BLaER1 (cell line): Measurements from ENCODE around the gene AUTS2.
A peak's percentile ranks its signal among the peaks of the same experiment; 100 is the strongest.

Experiments
- H3K27ac ChIP-seq: shearing (Covaris generic); formaldehyde crosslinking; 2 replicates; pipeline ENCODE4 v1.8.1; 2022
- H3K27me3 ChIP-seq: shearing (Covaris generic); formaldehyde crosslinking; 2 replicates; pipeline ENCODE4 v1.8.1; 2022
- H3K36me3 ChIP-seq: shearing (Covaris generic); formaldehyde crosslinking; 2 replicates; pipeline ENCODE4 v1.8.1; 2022
- H3K4me1 ChIP-seq: shearing (Covaris generic); formaldehyde crosslinking; 2 replicates; pipeline ENCODE4 v1.8.1; 2022
- H3K4me2 ChIP-seq: shearing (Covaris generic); formaldehyde crosslinking; 2 replicates; pipeline ENCODE4 v1.8.1; 2022
- H3K4me3 ChIP-seq: shearing (Covaris generic); formaldehyde crosslinking; 2 replicates; pipeline ENCODE4 v1.8.1; 2022
- H3K9ac ChIP-seq: shearing (Covaris generic); formaldehyde crosslinking; 2 replicates; pipeline ENCODE4 v1.8.1; 2022
- H3K9me3 ChIP-seq: shearing (Covaris generic); formaldehyde crosslinking; 2 replicates; pipeline ENCODE4 v1.8.1; 2022
- H4K20me1 ChIP-seq: shearing (Covaris generic); formaldehyde crosslinking; 2 replicates; pipeline ENCODE4 v1.8.1; 2022
- Cebpa-rat ChIP-seq: shearing (Covaris generic); IDR thresholded peaks from 2 replicates; pipeline ENCODE4 v1.8.1; 2022

AUTS2 gene

DNA sequence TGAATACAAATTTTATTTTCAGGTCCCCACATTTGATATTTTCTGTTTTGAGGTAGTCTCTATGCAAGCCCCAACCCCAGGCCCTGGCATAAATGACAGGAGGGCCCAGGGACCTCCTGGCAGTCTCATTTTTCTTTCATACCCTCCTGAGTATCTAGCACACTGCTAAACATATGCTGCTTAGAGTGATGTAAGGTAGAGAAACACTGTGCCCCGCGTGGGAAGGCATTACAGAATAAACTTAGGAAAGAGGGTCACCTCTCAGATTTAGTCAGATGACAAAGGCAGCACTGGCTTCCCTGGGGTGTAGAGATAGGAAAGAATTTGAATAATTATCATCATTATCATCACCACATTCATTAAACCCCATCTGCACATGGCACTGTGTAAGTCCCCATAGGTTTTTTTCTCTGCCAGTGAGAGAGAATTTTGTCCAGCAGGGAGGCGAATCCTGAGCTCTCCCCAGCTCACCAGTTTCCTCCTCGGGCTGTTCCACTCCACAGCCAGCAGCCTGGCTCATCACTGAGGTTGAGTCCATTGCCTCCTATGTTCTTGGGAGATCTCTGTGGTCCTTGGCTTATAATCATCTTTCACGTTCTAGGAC lies 1026.3 kb downstream of the AUTS2 start:
- Histone ChIP-seq H3K4me3 (no peak overlapping the region), H3K36me3 (peaks cover 17% of the 10 kb centered on the region), H4K20me1 (no peaks in the 10 kb centered on the region), H3K4me2 (no peak overlapping the region), H3K9me3 (0 out of 2 replicates have a peak, but pooled peaks cover 5% of the 10 kb centered on the region), H3K4me1 (peaks cover 34% of the 10 kb centered on the region), H3K27ac (no peak overlapping the region), H3K27me3 (no peaks in the 10 kb centered on the region), H3K9ac (no peak overlapping the region)
- TF ChIP-seq Cebpa-rat = no peak

- Histone ChIP-seq H3K4me2 (peak overlapping the region; percentile 9; the same call in 1 of the 2 replicates), H3K9ac (no peak overlapping the region), H3K9me3 (0 out of 2 replicates have a peak, but pooled peaks cover 5% of the 10 kb centered on the region), H3K4me3 (no peak overlapping the region), H3K36me3 (peaks cover 28% of the 10 kb centered on the region), H3K4me1 (peaks cover 18% of the 10 kb centered on the region), H4K20me1 (no peaks in the 10 kb centered on the region), H3K27ac (no peak overlapping the region), H3K27me3 (no peaks in the 10 kb centered on the region)
- no peak for TF ChIP-seq Cebpa-rat
These were observed 1029.2 kb downstream of the AUTS2 start for GRCh38 chr7:70627461-70627860.

- no peaks in the 10 kb centered on the region for H4K20me1 ChIP-seq
- no peak overlapping the region for H3K4me2 ChIP-seq
- peaks cover 23% of the 10 kb centered on the region; the same call in 1 of the 2 replicates for H3K36me3 ChIP-seq
- H3K9ac ChIP-seq = no peak overlapping the region
- H3K27me3 ChIP-seq = no peaks in the 10 kb centered on the region
- no peak for TF ChIP-seq Cebpa-rat
- H3K9me3 ChIP-seq = 0 out of 2 replicates have a peak, but pooled peaks cover 5% of the 10 kb centered on the region
- no peak overlapping the region for H3K27ac ChIP-seq
- peaks cover 18% of the 10 kb centered on the region for H3K4me1 ChIP-seq
- H3K4me3 ChIP-seq = no peak overlapping the region
These were observed 1032.2 kb downstream of the AUTS2 start for GRCh38 chr7:70630440-70630817.

- Histone ChIP-seq H3K4me2 (no peak overlapping the region), H3K36me3 (peaks cover 23% of the 10 kb centered on the region; the same call in 1 of the 2 replicates)
- no peak for TF ChIP-seq Cebpa-rat
These were observed 1032.7 kb downstream of the AUTS2 start for GRCh38 chr7:70630818-70631457.

GRCh38 chr7:70631718-70632117 lies 1033.4 kb downstream of the AUTS2 start:
- Histone ChIP-seq H3K4me1 (peaks cover 18% of the 10 kb centered on the region), H3K4me2 (no peak overlapping the region), H3K9me3 (0 out of 2 replicates have a peak, but pooled peaks cover under 1% of the 10 kb centered on the region), H3K27me3 (no peaks in the 10 kb centered on the region), H3K9ac (no peak overlapping the region), H3K27ac (no peak overlapping the region), H4K20me1 (no peaks in the 10 kb centered on the region), H3K4me3 (no peak overlapping the region), H3K36me3 (peaks cover 23% of the 10 kb centered on the region; the same call in 1 of the 2 replicates)
- TF ChIP-seq Cebpa-rat = no peak

More at GRCh38 chr7:70630818-70631457, 1032.7 kb downstream of the AUTS2 start:
- Histone ChIP-seq H3K4me3 (no peak overlapping the region), H3K27me3 (no peaks in the 10 kb centered on the region), H3K9me3 (0 out of 2 replicates have a peak, but pooled peaks cover 5% of the 10 kb centered on the region), H3K4me1 (peaks cover 18% of the 10 kb centered on the region), H4K20me1 (no peaks in the 10 kb centered on the region), H3K27ac (no peak overlapping the region), H3K9ac (no peak overlapping the region)

DNA sequence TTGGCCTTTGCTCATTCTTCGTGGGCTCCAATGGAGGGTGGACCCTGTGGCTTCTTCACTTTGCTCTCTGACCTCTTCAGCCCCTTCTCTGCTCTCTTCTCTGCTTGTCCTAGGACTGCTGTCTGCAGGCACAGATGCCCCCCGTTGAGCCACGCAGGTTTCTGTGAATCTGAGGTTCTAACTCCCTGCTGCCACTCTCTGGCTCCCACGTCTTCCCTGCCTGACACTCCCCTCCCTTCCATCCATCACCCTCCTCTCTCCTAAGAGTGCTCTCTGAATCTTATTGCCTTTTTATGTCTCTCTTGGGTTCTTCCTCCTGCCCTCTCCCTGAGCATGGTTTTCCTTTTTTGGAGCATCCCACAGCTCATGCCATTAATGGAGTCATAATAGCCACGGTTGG lies 1034.1 kb downstream of the AUTS2 start:
- Histone ChIP-seq H4K20me1 (no peaks in the 10 kb centered on the region), H3K4me3 (no peak overlapping the region), H3K27ac (no peak overlapping the region), H3K4me1 (peaks cover 17% of the 10 kb centered on the region), H3K4me2 (no peak overlapping the region), H3K9ac (no peak overlapping the region), H3K27me3 (no peaks in the 10 kb centered on the region), H3K9me3 (no peaks in the 10 kb centered on the region), H3K36me3 (peaks cover 23% of the 10 kb centered on the region; the same call in 1 of the 2 replicates)
- TF ChIP-seq Cebpa-rat = no peak

- Histone ChIP-seq H4K20me1 (no peaks in the 10 kb centered on the region), H3K27ac (no peak overlapping the region), H3K4me2 (no peak overlapping the region), H3K36me3 (peaks cover 23% of the 10 kb centered on the region; the same call in 1 of the 2 replicates), H3K4me1 (peaks cover 5% of the 10 kb centered on the region), H3K27me3 (no peaks in the 10 kb centered on the region), H3K9me3 (no peaks in the 10 kb centered on the region), H3K9ac (no peak overlapping the region), H3K4me3 (no peak overlapping the region)
- no peak for TF ChIP-seq Cebpa-rat
These were observed 1035.8 kb downstream of the AUTS2 start for GRCh38 chr7:70634071-70634470.

GRCh38 chr7:70634610-70635068 lies 1036.4 kb downstream of the AUTS2 start:
- Histone ChIP-seq H4K20me1 (no peaks in the 10 kb centered on the region), H3K9me3 (no peaks in the 10 kb centered on the region), H3K9ac (no peak overlapping the region), H3K27me3 (no peaks in the 10 kb centered on the region), H3K36me3 (peaks cover 23% of the 10 kb centered on the region; the same call in 1 of the 2 replicates), H3K4me2 (no peak overlapping the region), H3K4me3 (no peak overlapping the region), H3K4me1 (no peaks in the 10 kb centered on the region), H3K27ac (no peak overlapping the region)
- no peak for TF ChIP-seq Cebpa-rat

- peaks cover 24% of the 10 kb centered on the region; the same call in 1 of the 2 replicates for H3K36me3 ChIP-seq
- H3K9me3 ChIP-seq = peaks cover under 1% of the 10 kb centered on the region; the same call in 1 of the 2 replicates
- H3K9ac ChIP-seq = no peak overlapping the region
- no peak overlapping the region for H3K27ac ChIP-seq
- no peak overlapping the region for H3K4me2 ChIP-seq
- H3K4me3 ChIP-seq = no peak overlapping the region
- H3K4me1 ChIP-seq = no peaks in the 10 kb centered on the region
- TF ChIP-seq Cebpa-rat = no peak
- H4K20me1 ChIP-seq = no peaks in the 10 kb centered on the region
- H3K27me3 ChIP-seq = no peaks in the 10 kb centered on the region
These were observed 1037.4 kb downstream of the AUTS2 start for GRCh38 chr7:70635633-70636032.

- no peak for TF ChIP-seq Cebpa-rat
- no peak overlapping the region for H3K27ac ChIP-seq
- H4K20me1 ChIP-seq = no peaks in the 10 kb centered on the region
- H3K9ac ChIP-seq = no peak overlapping the region
- no peak overlapping the region for H3K4me2 ChIP-seq
- H3K27me3 ChIP-seq = no peaks in the 10 kb centered on the region
- H3K36me3 ChIP-seq = peaks cover 29% of the 10 kb centered on the region; the same call in 1 of the 2 replicates
- no peak overlapping the region for H3K4me3 ChIP-seq
- H3K9me3 ChIP-seq = peaks cover 6% of the 10 kb centered on the region
- no peaks in the 10 kb centered on the region for H3K4me1 ChIP-seq
These were observed 1037.9 kb downstream of the AUTS2 start for GRCh38 chr7:70636169-70636568.
